ENCODE measurements around the gene COTL1.

GRCh38 chr16:84603140-84603816, 14.6 kb downstream of the COTL1 start:
- TF ChIP-seq EZH2 (IDR thresholded peaks at IDR 0.05; ENCODE audit: insufficient read depth, poor library complexity, severe bottlenecking) (no peak), EZH2phosphoT487 (IDR thresholded peaks at IDR 0.05; ENCODE audit: insufficient read depth, low read depth) (no peak)
